ENCODE data around the gene ACOX2. TPM values are rescaled to one million over a fixed set of nuclear protein-coding genes. Genes with fewer than 3 reads are reported as not detected.

Gene ACOX2
- total and polyA plus RNA-seq, 4 donors, result 5.3 to 24.4 (median 11.6) TPM

- no peak for TF ChIP-seq CTCF (IDR thresholded peaks at IDR 0.05; ENCODE audit: control extremely low read depth, extremely low read depth)
- no peak for DNase-seq
- peak overlapping the region in 1 of 2 donors; percentile 9 for H3K27ac ChIP-seq (ENCODE audit: low read depth in 1 of 2, low read length in 1 of 2)
- no peaks in the 10 kb centered on the region for H3K9me3 ChIP-seq (ENCODE audit: control insufficient read depth in 4 of 4, insufficient read depth in 3 of 4, low read length in 3 of 4)
- H3K36me3 ChIP-seq (ENCODE audit: control insufficient read depth in 4 of 4, insufficient read depth in 4 of 4, low read length in 4 of 4), result peaks cover 2 to 13% (median 8%) of the 10 kb centered on the region in 4 donors
- no peak for ATAC-seq (ENCODE audit: insufficient read depth, low FRiP score)
- no peak overlapping the region for H3K9ac ChIP-seq (ENCODE audit: insufficient read depth in 1 of 2, low read length in 2 of 2)
- no peaks in the 10 kb centered on the region for H3K27me3 ChIP-seq (ENCODE audit: control insufficient read depth in 3 of 3, insufficient read depth in 3 of 3, low read length in 2 of 3)
- no peaks in the 10 kb centered on the region for H3K4me1 ChIP-seq (ENCODE audit: control insufficient read depth in 5 of 5, insufficient read depth in 5 of 5, low read length in 5 of 5)
- no peak overlapping the region for H3K4me3 ChIP-seq
- WGBS, 2 donors, result 12 to 28% methylated on average over 1 of the region's 1 CpG
Observed at GRCh38 chr3:58502872-58503271, 34.1 kb downstream of the ACOX2 start.

- WGBS, 2 donors, result 35 to 71% methylated on average over 1 of the region's 1 CpG
- ATAC-seq (ENCODE audit: insufficient read depth, low FRiP score) (no peak), DNase-seq (no peak)
- no peak for TF ChIP-seq CTCF (IDR thresholded peaks at IDR 0.05; ENCODE audit: control extremely low read depth, extremely low read depth)
- H3K4me3 ChIP-seq, result no peak overlapping the region
- peaks cover 0 to 49% (median 11%) of the 10 kb centered on the region in 5 donors for H3K4me1 ChIP-seq (ENCODE audit: control insufficient read depth in 5 of 5, insufficient read depth in 5 of 5, low read length in 5 of 5)
- no peak overlapping the region for H3K9ac ChIP-seq (ENCODE audit: insufficient read depth in 1 of 2, low read length in 2 of 2)
- no peak overlapping the region for H3K27ac ChIP-seq (ENCODE audit: low read depth in 1 of 2, low read length in 1 of 2)
- no peaks in the 10 kb centered on the region for H3K9me3 ChIP-seq (ENCODE audit: control insufficient read depth in 4 of 4, insufficient read depth in 3 of 4, low read length in 3 of 4)
- H3K27me3 ChIP-seq (ENCODE audit: control insufficient read depth in 3 of 3, insufficient read depth in 3 of 3, low read length in 2 of 3), result no peaks in the 10 kb centered on the region
- peaks cover 0 to 7% (median 2%) of the 10 kb centered on the region in 4 donors for H3K36me3 ChIP-seq (ENCODE audit: control insufficient read depth in 4 of 4, insufficient read depth in 4 of 4, low read length in 4 of 4)
Observed at GRCh38 chr3:58497097-58497496, 39.9 kb downstream of the ACOX2 start.

GRCh38 chr3:58496206-58496857, 40.7 kb downstream of the ACOX2 start:
- WGBS, 2 donors, result 89 to 94% methylated on average over 5 of the region's 5 CpGs
- Histone ChIP-seq H3K9me3 (ENCODE audit: control insufficient read depth in 4 of 4, insufficient read depth in 3 of 4, low read length in 3 of 4) (no peaks in the 10 kb centered on the region), H3K27ac (ENCODE audit: low read depth in 1 of 2, low read length in 1 of 2) (no peak overlapping the region), H3K4me3 (no peak overlapping the region), H3K36me3 (ENCODE audit: control insufficient read depth in 4 of 4, insufficient read depth in 4 of 4, low read length in 4 of 4) (peaks cover 0 to 4% (median 2%) of the 10 kb centered on the region in 4 donors), H3K27me3 (ENCODE audit: control insufficient read depth in 3 of 3, insufficient read depth in 3 of 3, low read length in 2 of 3) (no peaks in the 10 kb centered on the region), H3K4me1 (ENCODE audit: control insufficient read depth in 5 of 5, insufficient read depth in 5 of 5, low read length in 5 of 5) (peaks cover 0 to 50% (median 11%) of the 10 kb centered on the region in 5 donors), H3K9ac (ENCODE audit: insufficient read depth in 1 of 2, low read length in 2 of 2) (no peak overlapping the region)
- no peak for TF ChIP-seq CTCF (IDR thresholded peaks at IDR 0.05; ENCODE audit: control extremely low read depth, extremely low read depth)
- ATAC-seq (ENCODE audit: insufficient read depth, low FRiP score) (no peak), DNase-seq (peak in 1 of 3 donors; percentile 33)
